CD4-positive, alpha-beta memory T cell (primary cell): Measurements from ENCODE around the gene RETN. TPM values are rescaled to one million over a fixed set of nuclear protein-coding genes. Genes with fewer than 3 reads are reported as not detected.

ENCODE experiments used
- CTCF ChIA-PET: fragments of 350-600 bp; sonication (Branson Sonifier 250); formaldehyde crosslinking; loops from one replicate; lab custom pipeline; 2021; ENCODE audit warnings: inconsistent platforms; ENCODE audit not compliant: partially characterized antibody; lab: Charles Lee
- POLR2A ChIA-PET: fragments of 350-600 bp; sonication (Branson Sonifier 250); formaldehyde crosslinking; loops from one replicate; lab custom pipeline; 2021; ENCODE audit not compliant: partially characterized antibody; lab: Charles Lee
- DNase-seq, 5 donors: peaks; one replicate each; pipeline versions ENCODE4 v3.0.0 to v3.0.0-alpha.2; 2020 to 2022; ENCODE audit warnings: mixed read lengths in 1 of 5
- H3K27ac ChIP-seq: one replicate; pipeline ENCODE4 v1.7.0; 2013; ENCODE audit warnings: low read depth, low read length
- H3K27me3 ChIP-seq: 2 replicates; pipeline ENCODE4 v1.7.0; 2013; ENCODE audit warnings: mild to moderate bottlenecking, low read length, moderate library complexity; ENCODE audit not compliant: insufficient read depth
- H3K36me3 ChIP-seq: 2 replicates; pipeline ENCODE4 v1.7.0; 2013; ENCODE audit warnings: mild to moderate bottlenecking, low read length, moderate library complexity; ENCODE audit not compliant: insufficient read depth
- H3K4me1 ChIP-seq: 2 replicates; pipeline ENCODE4 v1.7.0; 2013; ENCODE audit warnings: mild to moderate bottlenecking, low read length, moderate library complexity; ENCODE audit not compliant: insufficient read depth
- H3K4me3 ChIP-seq, 2 donors: one replicate each; pipeline ENCODE4 v1.7.0; 2013; ENCODE audit warnings: low read length in 2 of 2, mild to moderate bottlenecking in 1 of 2
- H3K9me3 ChIP-seq, 2 donors: one replicate each; pipeline ENCODE4 v1.7.0; 2013; ENCODE audit warnings: low read length in 2 of 2, control low read depth in 1 of 2; ENCODE audit not compliant: control insufficient read depth in 1 of 2
- H3K27ac Mint-ChIP-seq, 7 donors: one replicate each; pipeline ENCODE4 v1.8.0; 2020 to 2021; ENCODE audit warnings: mixed read lengths in 7 of 7, mild to moderate bottlenecking in 6 of 7, inconsistent platforms in 3 of 7, moderate library complexity in 3 of 7
- H3K27me3 Mint-ChIP-seq, 2 donors: one replicate each; pipeline ENCODE4 v1.8.0; 2020 to 2021; ENCODE audit warnings: mixed read lengths in 2 of 2
- H3K36me3 Mint-ChIP-seq, 2 donors: one replicate each; pipeline ENCODE4 v1.8.0; 2020 to 2021; ENCODE audit warnings: mixed read lengths in 2 of 2, inconsistent platforms in 1 of 2, mild to moderate bottlenecking in 1 of 2
- H3K4me1 Mint-ChIP-seq, 4 donors: one replicate each; pipeline ENCODE4 v1.8.0; 2020 to 2021; ENCODE audit warnings: mixed read lengths in 4 of 4, mild to moderate bottlenecking in 1 of 4
- H3K4me3 Mint-ChIP-seq, 8 donors: one replicate each; pipeline ENCODE4 v1.8.0; 2020 to 2021; ENCODE audit warnings: mixed read lengths in 8 of 8, mild to moderate bottlenecking in 7 of 8, moderate library complexity in 6 of 8, inconsistent platforms in 3 of 8
- H3K9me3 Mint-ChIP-seq, 8 donors: one replicate each; pipeline ENCODE4 v1.8.0; 2020 to 2021; ENCODE audit warnings: mixed read lengths in 8 of 8, mild to moderate bottlenecking in 5 of 8, inconsistent platforms in 3 of 8, moderate library complexity in 1 of 8
- intact Hi-C: fragments of 100-400 bp; cut with micrococcal nuclease; formaldehyde crosslinking; loops from one replicate; pipeline ENCODE4 v1.15.1; 2023
- polyA plus RNA-seq, 2 donors: library from polyadenylated mRNA; unstranded; fragments of 300-500 nt; fragmentation: Illumina TruSeq; gene quantifications; one replicate each; pipeline ENCODE4 v1.2.3, GENCODE V29; 2021
- total RNA-seq, 2 experiments: library from RNA; stranded (reverse); gene quantifications; one replicate each; pipeline ENCODE4 v1.2.3, GENCODE V29; 2021

Gene RETN
- total and polyA plus RNA-seq, 4 experiments from 2014 or later = 0.48 to 0.94 TPM; not detected in 2

DNA sequence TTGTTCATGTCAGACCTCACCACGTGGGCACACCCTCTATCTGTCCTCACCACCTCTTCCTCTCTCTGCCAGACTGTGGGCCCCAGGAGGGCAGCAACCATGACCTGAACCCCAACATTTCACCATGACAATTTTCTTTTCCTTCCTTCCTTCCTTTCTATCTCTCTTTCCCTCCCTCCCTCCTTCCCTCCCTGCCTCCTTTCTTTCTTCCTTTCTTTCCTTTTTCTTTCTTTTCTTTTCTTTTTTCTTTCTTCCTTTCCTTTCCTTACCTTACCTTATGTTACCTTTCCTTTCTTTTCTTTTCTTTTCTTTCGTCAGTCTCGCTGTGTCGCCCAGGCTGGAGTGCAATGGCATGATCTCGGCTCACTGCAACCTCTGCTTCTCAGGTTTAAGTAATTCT is 41.8 kb downstream of the RETN start:
- no peaks in the 10 kb centered on the region for H3K9me3 ChIP-seq
- H3K4me1 Mint-ChIP-seq = peaks cover 15 to 30% (median 19%) of the 10 kb centered on the region in 4 donors
- peak overlapping the region in 2 of 7 donors; percentile 26 to 36 for H3K27ac Mint-ChIP-seq
- POLR2A ChIA-PET = no interaction called here
- H3K27me3 ChIP-seq = no peaks in the 10 kb centered on the region
- DNase-seq = no peak
- no peak overlapping the region for H3K4me3 ChIP-seq
- H3K27me3 Mint-ChIP-seq = no peaks in the 10 kb centered on the region
- no peak overlapping the region for H3K27ac ChIP-seq
- intact Hi-C loops = no loop called here
- no peaks in the 10 kb centered on the region for H3K36me3 ChIP-seq
- H3K4me3 Mint-ChIP-seq = no peak overlapping the region
- H3K36me3 Mint-ChIP-seq = no peaks in the 10 kb centered on the region
- H3K4me1 ChIP-seq = peaks cover 24% of the 10 kb centered on the region
- H3K9me3 Mint-ChIP-seq = no peaks in the 10 kb centered on the region
- CTCF ChIA-PET = interaction anchor here (1.0 kb wide), 1 partner anchor 13 kb away, joined by 3 read pairs; no protein-coding TSS in a partner anchor

DNA sequence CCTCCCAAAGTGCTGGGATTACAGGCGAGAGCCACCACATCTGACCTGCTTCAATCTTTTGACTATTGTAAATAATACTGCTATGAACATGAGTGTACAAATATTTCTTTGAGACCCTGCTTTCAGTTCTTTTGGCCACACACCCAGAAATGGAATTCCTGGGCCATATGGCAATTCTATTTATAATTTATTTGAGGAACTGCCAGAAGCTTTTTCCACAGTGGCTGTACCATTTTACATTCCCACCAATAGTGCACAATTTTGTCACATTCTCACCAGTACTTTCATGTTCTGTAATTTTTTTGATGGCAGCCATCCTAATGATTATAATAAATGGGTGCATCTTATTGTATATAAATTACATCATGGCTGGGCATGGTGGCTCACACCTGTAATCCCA is 46.8 kb downstream of the RETN start:
- POLR2A ChIA-PET = interaction anchor here (1.9 kb wide), 1 partner anchor 10 kb away, joined by 3 read pairs; no protein-coding TSS in a partner anchor
- no peak overlapping the region for H3K4me3 Mint-ChIP-seq

DNA sequence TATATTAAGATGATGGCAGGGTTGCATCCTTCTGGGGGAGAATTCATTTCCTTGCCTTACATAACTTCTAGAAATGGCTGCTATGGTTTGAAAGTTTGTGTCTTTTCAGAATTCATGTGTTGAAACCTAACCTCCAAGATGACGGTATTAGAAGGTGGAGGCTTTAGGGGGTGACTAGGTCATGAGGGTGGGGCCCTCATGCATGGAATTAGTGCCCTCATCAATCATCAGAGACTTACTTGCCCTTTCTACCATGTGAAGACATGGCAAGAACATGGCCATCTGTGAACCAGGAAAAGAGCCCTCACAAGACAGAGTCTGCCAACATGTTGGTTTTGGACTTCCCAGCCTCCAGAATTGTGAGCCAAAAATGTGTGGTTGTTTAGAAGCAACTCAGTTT is 47.9 kb downstream of the RETN start:
- Histone ChIP-seq H3K27ac (no peak overlapping the region), H3K36me3 (no peaks in the 10 kb centered on the region), H3K4me1 (peaks cover 5% of the 10 kb centered on the region), H3K4me3 (no peak overlapping the region), H3K9me3 (no peaks in the 10 kb centered on the region), H3K27me3 (no peaks in the 10 kb centered on the region)
- peaks cover 0 to 4% (median 3%) of the 10 kb centered on the region in 4 donors for H3K4me1 Mint-ChIP-seq
- ChIA-PET CTCF (no interaction called here), POLR2A (interaction anchor here (1.9 kb wide), 1 partner anchor 11 kb away, joined by 3 read pairs; no protein-coding TSS in a partner anchor)
- H3K4me3 Mint-ChIP-seq = no peak overlapping the region
- peaks cover 0 to 12% (median 3%) of the 10 kb centered on the region in 8 donors for H3K9me3 Mint-ChIP-seq
- no peak for DNase-seq
- intact Hi-C loops = no loop called here
- peak overlapping the region in 1 of 7 donors; percentile 6 for H3K27ac Mint-ChIP-seq
- no peaks in the 10 kb centered on the region for H3K36me3 Mint-ChIP-seq
- no peaks in the 10 kb centered on the region for H3K27me3 Mint-ChIP-seq

More for the DNA sequence above, 46.8 kb downstream of the RETN start:
- Mint-ChIP-seq H3K27ac (no peak overlapping the region), H3K9me3 (peaks cover 0 to 12% (median 3%) of the 10 kb centered on the region in 8 donors), H3K36me3 (no peaks in the 10 kb centered on the region), H3K27me3 (no peaks in the 10 kb centered on the region), H3K4me1 (peaks cover 0 to 4% (median 3%) of the 10 kb centered on the region in 4 donors)
- Histone ChIP-seq H3K4me3 (no peak overlapping the region), H3K36me3 (no peaks in the 10 kb centered on the region), H3K9me3 (no peaks in the 10 kb centered on the region), H3K27ac (no peak overlapping the region), H3K4me1 (peaks cover 5% of the 10 kb centered on the region), H3K27me3 (no peaks in the 10 kb centered on the region)
- no peak for DNase-seq
- intact Hi-C loops = no loop called here
- CTCF ChIA-PET = no interaction called here

DNA sequence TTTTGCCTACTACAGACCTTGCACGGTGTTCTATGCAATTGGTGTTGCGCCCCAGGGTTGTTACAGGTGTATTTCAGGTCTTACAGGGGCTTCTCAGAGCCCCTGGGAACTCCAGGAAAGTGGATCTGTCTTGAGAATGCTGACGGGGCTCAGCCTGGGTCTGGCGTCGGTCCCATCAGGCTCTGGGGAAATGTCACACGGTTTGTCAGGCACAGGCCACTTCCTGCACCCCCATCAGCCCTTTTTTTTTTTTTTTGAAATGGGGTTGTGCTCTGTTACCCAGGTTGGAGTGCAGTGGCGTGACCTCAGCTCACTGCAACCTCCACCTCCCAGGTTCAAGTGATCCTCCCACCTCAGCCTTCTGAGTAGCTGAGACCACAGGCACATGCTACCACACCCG is 49.8 kb downstream of the RETN start:
- Mint-ChIP-seq H3K36me3 (no peaks in the 10 kb centered on the region), H3K4me1 (peaks cover 0 to 4% (median 4%) of the 10 kb centered on the region in 4 donors), H3K9me3 (peaks cover 0 to 12% (median 3%) of the 10 kb centered on the region in 8 donors), H3K27ac (peak overlapping the region in 1 of 7 donors; percentile 46), H3K27me3 (peaks cover 0 to 1% of the 10 kb centered on the region in 2 donors), H3K4me3 (no peak overlapping the region)
- intact Hi-C loops = no loop called here
- Histone ChIP-seq H3K9me3 (no peaks in the 10 kb centered on the region), H3K27ac (no peak overlapping the region), H3K4me3 (no peak overlapping the region), H3K4me1 (peaks cover 5% of the 10 kb centered on the region), H3K27me3 (no peaks in the 10 kb centered on the region), H3K36me3 (no peaks in the 10 kb centered on the region)
- CTCF ChIA-PET = no interaction called here
- POLR2A ChIA-PET = interaction anchor here (1.1 kb wide), 1 partner anchor 13 kb away, joined by 3 read pairs; no protein-coding TSS in a partner anchor
- DNase-seq = no peak

Other genes starting within 250 kb of the RETN start
- gene PEX11G, start 180.0 kb upstream of the RETN start, total RNA-seq = under 1 TPM; 0.64 to 0.73 TPM
- 1 to 10 TPM in 1 of 2 donors, under 1 TPM in 1; 0.64 to 1.7 TPM for gene PEX11G, start 180.0 kb upstream of the RETN start, polyA plus RNA-seq
- gene ZNF358, start 152.9 kb upstream of the RETN start, total RNA-seq = 1 to 10 TPM; 8.4 to 8.7 TPM
- 1 to 10 TPM in 1 of 2 donors, not detected in 1; 1.6 TPM for gene ZNF358, start 152.9 kb upstream of the RETN start, polyA plus RNA-seq
- gene MCOLN1, start 146.4 kb upstream of the RETN start, total RNA-seq = 10 to 100 TPM; 14.1 to 14.9 TPM
- gene MCOLN1, start 146.4 kb upstream of the RETN start, polyA plus RNA-seq = 1 to 10 TPM; 8.0 to 9.1 TPM
- gene PNPLA6, start 133.3 kb upstream of the RETN start, total RNA-seq = 100 to 1,000 TPM; 168 to 169 TPM
- gene PNPLA6, start 133.3 kb upstream of the RETN start, polyA plus RNA-seq = 10 to 100 TPM in 1 of 2 donors, 1 to 10 TPM in 1; 4.7 to 14.1 TPM
- gene CAMSAP3, start 73.2 kb upstream of the RETN start, total RNA-seq = under 1 TPM; 0.15 to 0.19 TPM
- gene CAMSAP3, start 73.2 kb upstream of the RETN start, polyA plus RNA-seq = under 1 TPM in 1 of 2 donors, not detected in 1; 0.07 TPM
- gene XAB2, start 39.5 kb upstream of the RETN start, total RNA-seq = 10 to 100 TPM; 75.6 to 77.2 TPM
- gene XAB2, start 39.5 kb upstream of the RETN start, polyA plus RNA-seq = 1 to 10 TPM; 5.4 to 9.6 TPM
- gene PET100, start 39.3 kb upstream of the RETN start, total RNA-seq = 100 to 1,000 TPM; 120 to 144 TPM
- 100 to 1,000 TPM; 127 to 279 TPM for gene PET100, start 39.3 kb upstream of the RETN start, polyA plus RNA-seq
- gene PCP2, start 35.3 kb upstream of the RETN start, total RNA-seq = 1 to 10 TPM; 5.7 to 6.4 TPM
- 1 to 10 TPM in 1 of 2 donors, under 1 TPM in 1; 0.96 to 1.2 TPM for gene PCP2, start 35.3 kb upstream of the RETN start, polyA plus RNA-seq
- 100 to 1,000 TPM; 219 to 220 TPM for gene STXBP2, start 31.9 kb upstream of the RETN start, total RNA-seq
- gene STXBP2, start 31.9 kb upstream of the RETN start, polyA plus RNA-seq = 10 to 100 TPM; 73.1 to 88.8 TPM
- not detected for gene MCEMP1, start 8.0 kb downstream of the RETN start, total RNA-seq
- not detected for gene MCEMP1, start 8.0 kb downstream of the RETN start, polyA plus RNA-seq
- gene TRAPPC5, start 11.8 kb downstream of the RETN start, total RNA-seq = 10 to 100 TPM; 60.7 to 62.1 TPM
- gene TRAPPC5, start 11.8 kb downstream of the RETN start, polyA plus RNA-seq = 100 to 1,000 TPM; 144 to 153 TPM
- gene FCER2, start 33.1 kb downstream of the RETN start, total RNA-seq = not detected
- under 1 TPM in 1 of 2 donors, not detected in 1; 0.93 TPM for gene FCER2, start 33.1 kb downstream of the RETN start, polyA plus RNA-seq
- not detected for gene CLEC4G, start 63.1 kb downstream of the RETN start, total RNA-seq
- not detected for gene CLEC4G, start 63.1 kb downstream of the RETN start, polyA plus RNA-seq
- under 1 TPM; 0.17 to 0.28 TPM for gene CD209, start 78.5 kb downstream of the RETN start, total RNA-seq
- not detected for gene CD209, start 78.5 kb downstream of the RETN start, polyA plus RNA-seq
- gene CLEC4M, start 94.2 kb downstream of the RETN start, total RNA-seq = not detected
- gene CLEC4M, start 94.2 kb downstream of the RETN start, polyA plus RNA-seq = not detected
- gene EVI5L, start 161.2 kb downstream of the RETN start, total RNA-seq = 10 to 100 TPM; 11.9 to 14.1 TPM
- gene EVI5L, start 161.2 kb downstream of the RETN start, polyA plus RNA-seq = 1 to 10 TPM; 1.1 to 2.8 TPM
- gene PRR36, start 205.3 kb downstream of the RETN start, total RNA-seq = under 1 TPM; 0.29 to 0.36 TPM
- under 1 TPM in 1 of 2 donors, not detected in 1; 0.06 TPM for gene PRR36, start 205.3 kb downstream of the RETN start, polyA plus RNA-seq
- gene LRRC8E, start 219.5 kb downstream of the RETN start, total RNA-seq = not detected
- not detected for gene LRRC8E, start 219.5 kb downstream of the RETN start, polyA plus RNA-seq
- 10 to 100 TPM; 59.7 to 62.5 TPM for gene MAP2K7, start 234.8 kb downstream of the RETN start, total RNA-seq
- 1 to 10 TPM in 1 of 2 donors, under 1 TPM in 1; 0.57 to 2.5 TPM for gene MAP2K7, start 234.8 kb downstream of the RETN start, polyA plus RNA-seq
- gene TGFBR3L, start 245.8 kb downstream of the RETN start, total RNA-seq = under 1 TPM; 0.93 to 1.00 TPM
- gene TGFBR3L, start 245.8 kb downstream of the RETN start, polyA plus RNA-seq = not detected